GDM1 (cell line): Measurements from ENCODE around the gene TCF21.
A peak's percentile ranks its signal among the peaks of the same experiment; 100 is the strongest.

Source experiments
- DNase-seq: peaks from one replicate; lab custom pipeline; 2025; lab: John Stamatoyannopoulos, UW

TCF21 gene

GRCh38 chr6:133889557-133890403 is 867 bp downstream of the TCF21 start:
- no peak for DNase-seq

GRCh38 chr6:133890711-133891148 is 1.8 kb downstream of the TCF21 start:
- no peak for DNase-seq

GRCh38 chr6:133891149-133891926 is 2.4 kb downstream of the TCF21 start:
- DNase-seq: no peak

- DNase-seq: no peak
These were observed 3.3 kb downstream of the TCF21 start for GRCh38 chr6:133891927-133892812.

GRCh38 chr6:133892813-133893691 is 4.1 kb downstream of the TCF21 start:
- no peak for DNase-seq

- DNase-seq: no peak
These were observed 5.0 kb downstream of the TCF21 start for GRCh38 chr6:133893946-133894345.

- no peak for DNase-seq
These were observed 5.5 kb downstream of the TCF21 start for GRCh38 chr6:133894369-133894768.

GRCh38 chr6:133894795-133895358 is 6.0 kb downstream of the TCF21 start:
- DNase-seq: no peak

GRCh38 chr6:133895573-133896343 is 6.8 kb downstream of the TCF21 start:
- DNase-seq: no peak

- DNase-seq: no peak
These were observed 7.4 kb downstream of the TCF21 start for GRCh38 chr6:133896344-133896721.

- no peak for DNase-seq
These were observed 9.3 kb downstream of the TCF21 start for GRCh38 chr6:133898263-133898662.

GRCh38 chr6:133899556-133899955 is 10.6 kb downstream of the TCF21 start:
- no peak for DNase-seq

- no peak for DNase-seq
These were observed 14.9 kb downstream of the TCF21 start for GRCh38 chr6:133903855-133904254.

GRCh38 chr6:133906050-133906449 is 17.1 kb downstream of the TCF21 start:
- DNase-seq: no peak

- peak; percentile 58 for DNase-seq
These were observed 27.8 kb downstream of the TCF21 start for GRCh38 chr6:133916650-133917151.

- DNase-seq: no peak
These were observed 28.9 kb downstream of the TCF21 start for GRCh38 chr6:133917781-133918180.

- DNase-seq: no peak
These were observed 29.5 kb downstream of the TCF21 start for GRCh38 chr6:133918208-133918930.

- no peak for DNase-seq
These were observed 30.4 kb downstream of the TCF21 start for GRCh38 chr6:133919362-133919761.

GRCh38 chr6:133921249-133921859 is 32.4 kb downstream of the TCF21 start:
- DNase-seq: peak; percentile 59
